ENCODE results near the gene ACER3. TPM values are rescaled to one million over a fixed set of nuclear protein-coding genes. Genes with fewer than 3 reads are reported as not detected.

Gene ACER3
- total RNA-seq, 1 donor from 2014 or later = 25.7 TPM

- H3K9me3 Mint-ChIP-seq (ENCODE audit: unreplicated experiment) = no peaks in the 10 kb centered on the region
Observed at GRCh38 chr11:76919467-76919866, 58.7 kb downstream of the ACER3 start.

GRCh38 chr11:76919887-76920746 lies 59.4 kb downstream of the ACER3 start:
- H3K4me3 Mint-ChIP-seq (ENCODE audit: unreplicated experiment) = no peak overlapping the region
- H3K4me1 Mint-ChIP-seq (ENCODE audit: low read depth, unreplicated experiment) = peaks cover 2% of the 10 kb centered on the region
- no peak overlapping the region for H3K27ac Mint-ChIP-seq (ENCODE audit: unreplicated experiment)
- no peaks in the 10 kb centered on the region for H3K36me3 Mint-ChIP-seq (ENCODE audit: unreplicated experiment)
- no peaks in the 10 kb centered on the region for H3K9me3 Mint-ChIP-seq (ENCODE audit: unreplicated experiment)
- DNase-seq = peak; percentile 34
- H3K27me3 Mint-ChIP-seq (ENCODE audit: unreplicated experiment) = no peaks in the 10 kb centered on the region
- peak; percentile 86 for TF ChIP-seq CTCF (IDR thresholded peaks at IDR 0.05; ENCODE audit: partially characterized antibody, unreplicated experiment)

More at GRCh38 chr11:76919467-76919866, 58.7 kb downstream of the ACER3 start:
- no peak for TF ChIP-seq CTCF (IDR thresholded peaks at IDR 0.05; ENCODE audit: partially characterized antibody, unreplicated experiment)
- Mint-ChIP-seq H3K27me3 (ENCODE audit: unreplicated experiment) (no peaks in the 10 kb centered on the region), H3K4me3 (ENCODE audit: unreplicated experiment) (no peak overlapping the region), H3K4me1 (ENCODE audit: low read depth, unreplicated experiment) (peaks cover 2% of the 10 kb centered on the region), H3K27ac (ENCODE audit: unreplicated experiment) (no peak overlapping the region), H3K36me3 (ENCODE audit: unreplicated experiment) (no peaks in the 10 kb centered on the region)
- DNase-seq = no peak

GRCh38 chr11:76927160-76927559 lies 66.4 kb downstream of the ACER3 start:
- no peaks in the 10 kb centered on the region for H3K36me3 Mint-ChIP-seq (ENCODE audit: unreplicated experiment)
- no peak overlapping the region for H3K4me3 Mint-ChIP-seq (ENCODE audit: unreplicated experiment)
- TF ChIP-seq CTCF (IDR thresholded peaks at IDR 0.05; ENCODE audit: partially characterized antibody, unreplicated experiment) = no peak
- H3K27ac Mint-ChIP-seq (ENCODE audit: unreplicated experiment) = no peak overlapping the region
- H3K27me3 Mint-ChIP-seq (ENCODE audit: unreplicated experiment) = peaks cover 2% of the 10 kb centered on the region
- DNase-seq = no peak
- H3K9me3 Mint-ChIP-seq (ENCODE audit: unreplicated experiment) = peaks cover 2% of the 10 kb centered on the region
- H3K4me1 Mint-ChIP-seq (ENCODE audit: low read depth, unreplicated experiment) = peaks cover 5% of the 10 kb centered on the region

GRCh38 chr11:76935042-76935441 lies 74.3 kb downstream of the ACER3 start:
- Mint-ChIP-seq H3K27me3 (ENCODE audit: unreplicated experiment) (peaks cover 2% of the 10 kb centered on the region), H3K4me3 (ENCODE audit: unreplicated experiment) (no peak overlapping the region), H3K36me3 (ENCODE audit: unreplicated experiment) (peaks cover 17% of the 10 kb centered on the region), H3K9me3 (ENCODE audit: unreplicated experiment) (peaks cover 10% of the 10 kb centered on the region), H3K4me1 (ENCODE audit: low read depth, unreplicated experiment) (peaks cover 5% of the 10 kb centered on the region), H3K27ac (ENCODE audit: unreplicated experiment) (no peak overlapping the region)
- no peak for TF ChIP-seq CTCF (IDR thresholded peaks at IDR 0.05; ENCODE audit: partially characterized antibody, unreplicated experiment)
- DNase-seq = no peak

GRCh38 chr11:76939219-76939631 lies 78.5 kb downstream of the ACER3 start:
- H3K4me1 Mint-ChIP-seq (ENCODE audit: low read depth, unreplicated experiment) = no peaks in the 10 kb centered on the region
- no peak overlapping the region for H3K27ac Mint-ChIP-seq (ENCODE audit: unreplicated experiment)
- no peak for DNase-seq
- peaks cover 17% of the 10 kb centered on the region for H3K36me3 Mint-ChIP-seq (ENCODE audit: unreplicated experiment)
- peaks cover 8% of the 10 kb centered on the region for H3K9me3 Mint-ChIP-seq (ENCODE audit: unreplicated experiment)
- no peaks in the 10 kb centered on the region for H3K27me3 Mint-ChIP-seq (ENCODE audit: unreplicated experiment)
- TF ChIP-seq CTCF (IDR thresholded peaks at IDR 0.05; ENCODE audit: partially characterized antibody, unreplicated experiment) = no peak
- no peak overlapping the region for H3K4me3 Mint-ChIP-seq (ENCODE audit: unreplicated experiment)

Measured in glutamatergic neuron (in vitro differentiated cells).